ENCODE measurements around the gene LYST. TPM values are rescaled to one million over a fixed set of nuclear protein-coding genes. Genes with fewer than 3 reads are reported as not detected.
"Not testable (repeated sequence)": the region's sequence is repeated elsewhere in the genome, so short reads cannot be mapped to it uniquely, and the experiment has no call there.

LYST gene
- polyA plus RNA-seq, 4 donors: 2.9 to 6.6 (median 5.0) TPM

DNA sequence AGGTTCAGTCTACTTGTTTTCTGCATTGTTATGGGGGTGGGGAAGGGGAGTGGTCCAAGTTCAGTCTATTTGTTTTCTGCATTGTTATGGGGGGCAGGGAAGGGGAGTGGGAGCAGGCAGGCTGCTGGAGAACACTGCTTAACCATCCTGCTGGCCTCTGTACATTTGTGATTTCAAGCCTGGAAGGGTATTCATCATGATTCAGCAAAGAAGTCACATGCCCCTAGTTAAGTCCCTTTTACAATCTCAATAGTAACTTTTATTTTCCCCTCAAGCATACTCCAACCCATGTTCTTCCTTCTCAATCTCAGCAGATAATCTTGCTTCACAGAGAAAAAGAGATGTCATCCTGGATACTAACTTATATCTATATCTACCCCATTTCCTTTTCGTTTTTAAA, 7.9 kb downstream of the LYST start:
- 79 to 84% (median 82%) methylated on average over 1 of the region's 1 CpG for WGBS, 3 donors
- H3K27ac ChIP-seq (ENCODE audit: low read depth in 1 of 3, low read length in 2 of 3): no peak overlapping the region
- no peak for FAIRE-seq
- no peaks in the 10 kb centered on the region for H3K9me3 ChIP-seq (ENCODE audit: control insufficient read depth in 2 of 2, insufficient read depth in 1 of 2, low read depth in 1 of 2, low read length in 1 of 2)
- H3K36me3 ChIP-seq (ENCODE audit: control insufficient read depth in 3 of 3, insufficient read depth in 2 of 3, low read depth in 1 of 3, low read length in 3 of 3): no peaks in the 10 kb centered on the region
- no peak for DNase-seq
- no peak overlapping the region for H3K4me3 ChIP-seq (ENCODE audit: low read depth in 1 of 3, low read length in 3 of 3)
- peaks cover 0 to 5% (median 0%) of the 10 kb centered on the region in 3 donors for H3K4me1 ChIP-seq (ENCODE audit: control insufficient read depth in 3 of 3, insufficient read depth in 2 of 3, low read depth in 1 of 3, low read length in 2 of 3)
- H3K27me3 ChIP-seq (ENCODE audit: control insufficient read depth in 3 of 3, insufficient read depth in 3 of 3, low read length in 3 of 3): no peaks in the 10 kb centered on the region

DNA sequence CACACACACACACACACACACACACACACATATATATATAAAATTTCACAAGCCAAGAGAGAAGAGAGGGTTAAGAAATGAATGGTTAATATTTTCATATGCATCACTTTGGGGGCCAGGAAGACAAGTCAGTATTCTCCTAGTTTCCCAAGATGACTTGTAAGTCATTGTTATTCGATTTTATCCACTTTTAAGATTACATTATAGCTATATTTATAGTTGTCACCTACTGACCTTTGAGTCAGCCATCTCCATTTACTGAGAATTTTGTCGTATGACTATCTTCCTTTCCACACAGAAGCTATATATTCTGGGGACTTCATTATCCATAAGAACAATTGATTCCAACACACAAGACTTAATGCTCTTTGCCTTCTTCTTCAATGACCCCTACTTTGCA, 8.9 kb downstream of the LYST start:
- peaks cover 0 to 5% (median 0%) of the 10 kb centered on the region in 3 donors for H3K4me1 ChIP-seq (ENCODE audit: control insufficient read depth in 3 of 3, insufficient read depth in 2 of 3, low read depth in 1 of 3, low read length in 2 of 3)
- WGBS, 3 donors: 24 to 65% (median 53%) methylated on average over 2 of the region's 2 CpGs
- no peak for FAIRE-seq

DNA sequence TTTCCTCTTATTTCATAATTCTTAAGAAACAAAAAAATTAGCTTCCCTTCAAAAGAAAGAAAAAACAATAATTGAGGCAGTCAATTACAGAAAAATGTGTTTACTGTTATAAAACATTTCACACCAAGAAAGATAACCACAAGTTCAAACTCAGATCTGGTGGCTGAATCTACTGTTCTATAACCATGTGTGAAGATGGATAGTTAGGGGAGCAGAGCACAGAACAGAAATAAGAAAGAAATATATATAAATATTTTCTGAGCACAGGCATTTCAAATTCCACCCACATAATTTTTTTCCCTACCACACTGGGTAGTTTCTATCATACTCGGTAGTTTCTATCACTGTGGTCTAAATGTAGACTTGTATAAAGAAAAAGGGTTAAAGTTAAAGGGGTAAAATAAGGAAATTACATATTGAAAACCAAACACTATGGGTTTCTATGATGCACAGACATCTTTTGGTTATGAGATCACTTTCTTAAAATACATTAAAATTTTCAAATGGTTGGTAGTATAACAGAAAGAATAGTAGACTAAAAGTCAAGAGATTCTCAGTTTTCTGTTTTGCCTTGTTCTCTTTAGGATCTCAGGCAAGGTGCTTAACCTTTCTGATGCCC, 10.8 kb downstream of the LYST start:
- 62 to 82% (median 74%) methylated on average over 1 of the region's 1 CpG for WGBS, 3 donors
- Histone ChIP-seq H3K4me1 (ENCODE audit: control insufficient read depth in 3 of 3, insufficient read depth in 2 of 3, low read depth in 1 of 3, low read length in 2 of 3) (peaks cover 0 to 5% (median 0%) of the 10 kb centered on the region in 3 donors), H3K27ac (ENCODE audit: low read depth in 1 of 3, low read length in 2 of 3) (no peak overlapping the region), H3K36me3 (ENCODE audit: control insufficient read depth in 3 of 3, insufficient read depth in 2 of 3, low read depth in 1 of 3, low read length in 3 of 3) (no peaks in the 10 kb centered on the region), H3K4me3 (ENCODE audit: low read depth in 1 of 3, low read length in 3 of 3) (no peak overlapping the region), H3K27me3 (ENCODE audit: control insufficient read depth in 3 of 3, insufficient read depth in 3 of 3, low read length in 3 of 3) (no peaks in the 10 kb centered on the region), H3K9me3 (ENCODE audit: control insufficient read depth in 2 of 2, insufficient read depth in 1 of 2, low read depth in 1 of 2, low read length in 1 of 2) (no peaks in the 10 kb centered on the region)
- FAIRE-seq (no peak), DNase-seq (no peak)

More for the DNA sequence above, 8.9 kb downstream of the LYST start:
- Histone ChIP-seq H3K4me3 (ENCODE audit: low read depth in 1 of 3, low read length in 3 of 3) (no peak overlapping the region), H3K36me3 (ENCODE audit: control insufficient read depth in 3 of 3, insufficient read depth in 2 of 3, low read depth in 1 of 3, low read length in 3 of 3) (no peaks in the 10 kb centered on the region), H3K27ac (ENCODE audit: low read depth in 1 of 3, low read length in 2 of 3) (no peak overlapping the region), H3K9me3 (ENCODE audit: control insufficient read depth in 2 of 2, insufficient read depth in 1 of 2, low read depth in 1 of 2, low read length in 1 of 2) (no peaks in the 10 kb centered on the region), H3K27me3 (ENCODE audit: control insufficient read depth in 3 of 3, insufficient read depth in 3 of 3, low read length in 3 of 3) (no peaks in the 10 kb centered on the region)
- no peak for DNase-seq

DNA sequence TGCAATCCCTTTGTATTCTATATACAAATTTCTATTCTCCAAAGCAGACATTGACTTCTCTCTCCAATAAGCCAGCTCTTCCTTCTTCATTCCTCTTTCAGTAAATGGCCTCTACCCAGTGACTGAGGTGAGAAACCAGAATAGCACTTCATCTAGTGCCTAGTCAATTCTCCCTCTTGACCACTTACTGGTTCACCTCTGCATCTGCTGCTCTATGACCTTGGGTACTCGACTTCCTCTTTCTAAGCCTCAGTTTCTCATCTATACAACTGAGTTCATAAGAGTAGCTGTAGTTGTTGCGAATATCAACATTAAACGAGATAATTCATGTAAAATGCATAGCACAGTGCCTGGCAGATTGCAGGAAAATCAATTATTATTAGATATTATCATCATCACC, 12.4 kb downstream of the LYST start:
- FAIRE-seq: no peak
- WGBS, 3 donors: 84 to 89% (median 85%) methylated on average over 3 of the region's 3 CpGs

DNA sequence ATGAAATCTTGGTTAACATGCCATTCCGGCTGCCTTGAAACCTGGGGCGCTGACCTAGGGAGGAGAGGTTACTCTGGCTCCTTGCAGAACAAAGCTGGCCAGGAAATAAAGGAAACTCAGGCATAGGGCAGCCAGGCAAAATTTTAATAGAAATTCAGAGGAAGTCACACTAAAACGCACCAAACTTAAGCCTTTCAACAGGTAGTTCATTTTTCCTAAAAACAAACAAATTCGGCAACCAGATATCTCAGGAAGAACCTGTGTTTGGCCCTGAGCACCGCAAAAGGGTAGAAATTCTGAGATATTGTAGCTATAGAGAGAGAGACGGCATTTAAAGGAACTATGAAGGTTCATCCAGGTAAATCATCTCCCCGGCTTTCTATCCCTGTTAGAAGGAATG, 13.1 kb downstream of the LYST start:
- 89 to 92% (median 92%) methylated on average over 7 of the region's 7 CpGs for WGBS, 3 donors
- no peaks in the 10 kb centered on the region for H3K9me3 ChIP-seq (ENCODE audit: control insufficient read depth in 2 of 2, insufficient read depth in 1 of 2, low read depth in 1 of 2, low read length in 1 of 2)
- DNase-seq (no peak), FAIRE-seq (no peak)
- no peaks in the 10 kb centered on the region for H3K27me3 ChIP-seq (ENCODE audit: control insufficient read depth in 3 of 3, insufficient read depth in 3 of 3, low read length in 3 of 3)
- H3K4me1 ChIP-seq (ENCODE audit: control insufficient read depth in 3 of 3, insufficient read depth in 2 of 3, low read depth in 1 of 3, low read length in 2 of 3): peaks cover 0 to 1% (median 0%) of the 10 kb centered on the region in 3 donors
- no peak overlapping the region for H3K27ac ChIP-seq (ENCODE audit: low read depth in 1 of 3, low read length in 2 of 3)
- no peaks in the 10 kb centered on the region for H3K36me3 ChIP-seq (ENCODE audit: control insufficient read depth in 3 of 3, insufficient read depth in 2 of 3, low read depth in 1 of 3, low read length in 3 of 3)
- H3K4me3 ChIP-seq (ENCODE audit: low read depth in 1 of 3, low read length in 3 of 3): no peak overlapping the region

More for the DNA sequence above, 12.4 kb downstream of the LYST start:
- no peak overlapping the region for H3K4me3 ChIP-seq (ENCODE audit: low read depth in 1 of 3, low read length in 3 of 3)
- no peaks in the 10 kb centered on the region for H3K36me3 ChIP-seq (ENCODE audit: control insufficient read depth in 3 of 3, insufficient read depth in 2 of 3, low read depth in 1 of 3, low read length in 3 of 3)
- H3K27me3 ChIP-seq (ENCODE audit: control insufficient read depth in 3 of 3, insufficient read depth in 3 of 3, low read length in 3 of 3): no peaks in the 10 kb centered on the region
- H3K4me1 ChIP-seq (ENCODE audit: control insufficient read depth in 3 of 3, insufficient read depth in 2 of 3, low read depth in 1 of 3, low read length in 2 of 3): peaks cover 0 to 5% (median 0%) of the 10 kb centered on the region in 3 donors
- H3K27ac ChIP-seq (ENCODE audit: low read depth in 1 of 3, low read length in 2 of 3): peak overlapping the region in 1 of 3 donors; percentile 16
- H3K9me3 ChIP-seq (ENCODE audit: control insufficient read depth in 2 of 2, insufficient read depth in 1 of 2, low read depth in 1 of 2, low read length in 1 of 2): no peaks in the 10 kb centered on the region
- no peak for DNase-seq

DNA sequence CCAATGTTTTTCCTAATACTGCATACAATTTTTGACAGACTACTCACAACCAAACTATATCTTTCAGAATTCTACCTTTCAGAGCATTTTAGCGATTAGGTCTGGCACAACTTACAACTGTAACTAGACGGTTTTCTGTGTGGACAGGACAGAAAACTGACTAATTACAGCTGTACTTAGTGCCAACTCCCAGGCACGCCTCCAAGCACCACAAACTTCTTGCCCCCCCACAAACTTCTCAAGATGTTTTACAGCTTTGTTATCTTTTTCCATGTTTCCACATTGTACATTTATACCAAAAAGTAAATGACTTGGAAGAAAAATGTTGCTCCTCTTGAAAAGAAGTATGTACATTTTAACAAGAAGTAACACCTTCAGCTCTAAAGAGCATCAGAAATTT, 13.8 kb downstream of the LYST start:
- no peak for FAIRE-seq
- WGBS, 3 donors: 42 to 61% (median 56%) methylated on average over 3 of the region's 3 CpGs

DNA sequence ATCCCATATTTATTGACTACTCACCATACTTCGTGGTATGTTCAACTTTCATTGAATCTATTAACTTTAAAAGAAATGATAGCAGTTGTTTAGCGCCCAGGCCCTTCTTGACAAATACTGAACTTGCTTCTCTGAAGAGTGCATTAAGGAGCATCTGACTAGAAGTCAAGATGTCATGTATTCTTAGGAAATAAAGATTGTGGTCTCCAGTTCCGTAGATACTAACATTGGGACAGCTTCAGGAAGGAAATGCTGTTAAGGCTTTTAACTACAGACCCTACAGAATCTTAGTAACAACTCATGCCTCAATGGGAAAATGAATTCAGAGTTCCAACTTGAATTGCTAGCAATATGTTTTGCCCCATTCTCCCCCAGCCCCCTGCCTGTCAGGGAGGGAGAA, 14.8 kb downstream of the LYST start:
- no peak overlapping the region for H3K27ac ChIP-seq (ENCODE audit: low read depth in 1 of 3, low read length in 2 of 3)
- no peak for FAIRE-seq
- WGBS, 3 donors: 85 to 97% (median 89%) methylated on average over 3 of the region's 3 CpGs

More for the DNA sequence above, 13.8 kb downstream of the LYST start:
- H3K9me3 ChIP-seq (ENCODE audit: control insufficient read depth in 2 of 2, insufficient read depth in 1 of 2, low read depth in 1 of 2, low read length in 1 of 2): no peaks in the 10 kb centered on the region
- no peak overlapping the region for H3K27ac ChIP-seq (ENCODE audit: low read depth in 1 of 3, low read length in 2 of 3)
- no peak for DNase-seq
- H3K36me3 ChIP-seq (ENCODE audit: control insufficient read depth in 3 of 3, insufficient read depth in 2 of 3, low read depth in 1 of 3, low read length in 3 of 3): no peaks in the 10 kb centered on the region
- H3K27me3 ChIP-seq (ENCODE audit: control insufficient read depth in 3 of 3, insufficient read depth in 3 of 3, low read length in 3 of 3): no peaks in the 10 kb centered on the region
- H3K4me1 ChIP-seq (ENCODE audit: control insufficient read depth in 3 of 3, insufficient read depth in 2 of 3, low read depth in 1 of 3, low read length in 2 of 3): no peaks in the 10 kb centered on the region
- no peak overlapping the region for H3K4me3 ChIP-seq (ENCODE audit: low read depth in 1 of 3, low read length in 3 of 3)

DNA sequence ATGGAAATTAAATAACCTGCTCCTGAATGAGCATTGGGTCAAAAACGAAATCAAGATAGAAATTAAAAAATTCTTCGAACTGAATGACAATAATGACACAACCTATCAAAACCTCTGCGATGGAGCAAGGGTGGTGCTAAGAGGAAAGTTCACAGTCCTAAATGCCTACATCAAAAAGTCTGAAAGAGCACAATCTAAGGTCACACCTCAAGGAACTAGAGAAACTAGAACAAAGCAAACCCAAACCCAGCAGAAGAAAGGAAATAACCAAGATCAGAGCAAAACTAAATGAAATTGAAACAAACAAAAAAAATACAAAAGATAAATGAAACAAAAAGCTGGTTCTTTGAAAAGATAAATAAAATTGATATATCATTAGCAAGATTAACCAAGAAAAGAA, 18.5 kb downstream of the LYST start:
- peak; percentile 53 for FAIRE-seq
- DNase-seq; H3K4me3 ChIP-seq (ENCODE audit: low read depth in 1 of 3, low read length in 3 of 3); H3K36me3 ChIP-seq (ENCODE audit: control insufficient read depth in 3 of 3, insufficient read depth in 2 of 3, low read depth in 1 of 3, low read length in 3 of 3); H3K27me3 ChIP-seq (ENCODE audit: control insufficient read depth in 3 of 3, insufficient read depth in 3 of 3, low read length in 3 of 3); H3K4me1 ChIP-seq (ENCODE audit: control insufficient read depth in 3 of 3, insufficient read depth in 2 of 3, low read depth in 1 of 3, low read length in 2 of 3); H3K27ac ChIP-seq (ENCODE audit: low read depth in 1 of 3, low read length in 2 of 3); H3K9me3 ChIP-seq (ENCODE audit: control insufficient read depth in 2 of 2, insufficient read depth in 1 of 2, low read depth in 1 of 2, low read length in 1 of 2): not testable (repeated sequence)
- WGBS, 3 donors: 68 to 83% (median 72%) methylated on average over 3 of the region's 3 CpGs

More for the DNA sequence above, 14.8 kb downstream of the LYST start:
- no peak for DNase-seq
- Histone ChIP-seq H3K4me1 (ENCODE audit: control insufficient read depth in 3 of 3, insufficient read depth in 2 of 3, low read depth in 1 of 3, low read length in 2 of 3) (no peaks in the 10 kb centered on the region), H3K4me3 (ENCODE audit: low read depth in 1 of 3, low read length in 3 of 3) (no peak overlapping the region), H3K27me3 (ENCODE audit: control insufficient read depth in 3 of 3, insufficient read depth in 3 of 3, low read length in 3 of 3) (no peaks in the 10 kb centered on the region), H3K36me3 (ENCODE audit: control insufficient read depth in 3 of 3, insufficient read depth in 2 of 3, low read depth in 1 of 3, low read length in 3 of 3) (no peaks in the 10 kb centered on the region), H3K9me3 (ENCODE audit: control insufficient read depth in 2 of 2, insufficient read depth in 1 of 2, low read depth in 1 of 2, low read length in 1 of 2) (no peaks in the 10 kb centered on the region)

DNA sequence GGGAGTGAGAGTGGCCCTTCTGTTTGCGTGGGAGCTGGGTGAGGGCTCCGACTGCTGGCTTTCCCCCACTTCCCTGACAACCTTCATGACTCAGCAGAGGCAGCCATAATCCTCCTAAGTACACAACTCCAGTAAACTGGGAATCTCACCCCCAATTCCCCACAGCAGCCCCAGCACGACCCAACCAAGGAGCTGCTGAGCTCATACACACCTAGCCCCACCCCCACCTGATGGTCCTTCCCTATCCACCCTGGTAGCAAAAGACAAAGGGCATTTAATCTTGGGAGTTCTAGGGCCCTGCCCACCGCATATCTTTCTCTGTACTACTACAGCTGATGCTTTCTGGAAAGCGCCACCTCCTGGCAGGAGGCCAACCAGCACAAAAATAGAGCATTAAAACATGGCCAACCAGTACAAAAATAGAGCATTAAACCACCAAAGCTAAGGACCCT, 21.0 kb downstream of the LYST start:
- FAIRE-seq; H3K36me3 ChIP-seq (ENCODE audit: control insufficient read depth in 3 of 3, insufficient read depth in 2 of 3, low read depth in 1 of 3, low read length in 3 of 3); H3K27ac ChIP-seq (ENCODE audit: low read depth in 1 of 3, low read length in 2 of 3); H3K27me3 ChIP-seq (ENCODE audit: control insufficient read depth in 3 of 3, insufficient read depth in 3 of 3, low read length in 3 of 3); H3K9me3 ChIP-seq (ENCODE audit: control insufficient read depth in 2 of 2, insufficient read depth in 1 of 2, low read depth in 1 of 2, low read length in 1 of 2); H3K4me1 ChIP-seq (ENCODE audit: control insufficient read depth in 3 of 3, insufficient read depth in 2 of 3, low read depth in 1 of 3, low read length in 2 of 3); H3K4me3 ChIP-seq (ENCODE audit: low read depth in 1 of 3, low read length in 3 of 3); DNase-seq: not testable (repeated sequence)
- WGBS, 3 donors: 60 to 93% (median 72%) methylated on average over 5 of the region's 5 CpGs

Data from small intestine (tissue), 7 donors.